ENCODE data around the gene KRABD2.
"Not testable (repeated sequence)": the region's sequence is repeated elsewhere in the genome, so short reads cannot be mapped to it uniquely, and the experiment has no call there.

Gene KRABD2

GRCh38 chr17:8392674-8393469 lies 16.4 kb upstream of the KRABD2 start:
- no peak for DNase-seq

- no peak for DNase-seq
Measured at GRCh38 chr17:8392274-8392673, 15.8 kb upstream of the KRABD2 start.

GRCh38 chr17:8391711-8392110 lies 15.2 kb upstream of the KRABD2 start:
- no peak for DNase-seq

GRCh38 chr17:8387914-8388651 lies 11.6 kb upstream of the KRABD2 start:
- no peak for DNase-seq

- DNase-seq, result no peak
Measured at GRCh38 chr17:8386841-8387240, 10.3 kb upstream of the KRABD2 start.

GRCh38 chr17:8384801-8385378 lies 8.4 kb upstream of the KRABD2 start:
- no peak for DNase-seq

- peak; percentile 99 for DNase-seq
Measured at GRCh38 chr17:8383143-8383822, 6.8 kb upstream of the KRABD2 start, which contains the start of gene RPL26. Gene RPL26, minus strand, starts transcription at chr17:8383193. Its CDS starts 883 bp downstream, at chr17:8382310.

- no peak for DNase-seq
Measured at GRCh38 chr17:8382880-8383142, 6.3 kb upstream of the KRABD2 start.

GRCh38 chr17:8382052-8382879 lies 5.8 kb upstream of the KRABD2 start:
- no peak for DNase-seq

- no peak for DNase-seq
Measured at GRCh38 chr17:8380049-8380448, 3.5 kb upstream of the KRABD2 start.

- not testable (repeated sequence) for DNase-seq
Measured at GRCh38 chr17:8378117-8378516, 1.6 kb upstream of the KRABD2 start.

- no peak for DNase-seq
Measured at GRCh38 chr17:8377422-8377821, 918 bp upstream of the KRABD2 start.

GRCh38 chr17:8375738-8376259 lies 705 bp downstream of the KRABD2 start:
- DNase-seq, result peak; percentile 43

- DNase-seq, result not testable (repeated sequence)
Measured at GRCh38 chr17:8373856-8374255, 2.6 kb downstream of the KRABD2 start.

GRCh38 chr17:8372422-8372821 lies 4.1 kb downstream of the KRABD2 start:
- no peak for DNase-seq

GRCh38 chr17:8371786-8372185 lies 4.7 kb downstream of the KRABD2 start:
- no peak for DNase-seq

- no peak for DNase-seq
Measured at GRCh38 chr17:8369944-8370343, 6.6 kb downstream of the KRABD2 start.

GRCh38 chr17:8368193-8368592 lies 8.3 kb downstream of the KRABD2 start:
- DNase-seq, result no peak

- no peak for DNase-seq
Measured at GRCh38 chr17:8366231-8366630, 10.3 kb downstream of the KRABD2 start.

GRCh38 chr17:8365143-8365542 lies 11.4 kb downstream of the KRABD2 start:
- DNase-seq, result no peak

GRCh38 chr17:8362651-8363332 lies 13.7 kb downstream of the KRABD2 start:
- no peak for DNase-seq

All from left kidney (tissue), 1 donor.